Hypothalamus (tissue), 51 donors: Measurements from ENCODE around the gene DEPDC5.

Source experiments
- DNase-seq, 51 donors: peaks; one replicate each; lab custom pipeline; 2025; lab: John Stamatoyannopoulos, UW

Gene DEPDC5

GRCh38 chr22:31882971-31883370 lies 129.2 kb downstream of the DEPDC5 start:
- no peak for DNase-seq

GRCh38 chr22:31883989-31884388 lies 130.2 kb downstream of the DEPDC5 start:
- DNase-seq, result no peak

DNA sequence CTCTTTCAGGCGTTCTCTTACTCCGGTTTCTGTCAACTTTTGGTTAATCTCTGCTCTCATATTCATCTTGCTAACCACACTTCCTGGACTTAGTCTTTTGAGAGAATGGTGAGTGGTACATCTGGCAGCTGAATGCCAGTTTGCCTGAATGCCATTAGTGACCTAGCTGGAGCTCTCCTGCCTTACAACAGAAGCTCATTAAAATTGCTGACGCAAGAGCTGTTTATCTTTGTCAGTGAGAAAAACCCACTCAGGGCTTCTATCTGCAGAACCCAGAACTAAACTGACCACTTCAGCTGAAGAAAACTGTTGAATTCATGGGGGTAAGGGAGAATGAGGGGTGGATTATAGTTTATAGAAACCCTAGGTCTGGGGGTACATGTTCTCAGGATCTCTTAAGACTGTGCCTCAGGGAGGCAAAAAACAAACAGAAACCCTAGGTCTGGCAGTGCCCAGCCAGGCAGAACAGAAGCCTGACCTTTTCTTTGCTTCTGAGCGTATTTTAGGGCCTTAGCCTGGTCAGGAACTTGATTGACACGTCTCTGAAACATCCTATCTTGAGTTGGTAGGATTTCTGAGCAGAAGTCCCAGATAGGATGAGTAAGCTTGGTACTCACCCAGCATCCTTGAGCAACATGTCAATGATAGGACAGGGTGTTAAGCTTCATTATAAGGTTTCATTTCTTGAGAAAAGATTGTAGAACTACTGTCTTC lies 137.7 kb downstream of the DEPDC5 start:
- peak in 4 of 51 donors; percentile 3 to 27 (median 12) for DNase-seq

DNA sequence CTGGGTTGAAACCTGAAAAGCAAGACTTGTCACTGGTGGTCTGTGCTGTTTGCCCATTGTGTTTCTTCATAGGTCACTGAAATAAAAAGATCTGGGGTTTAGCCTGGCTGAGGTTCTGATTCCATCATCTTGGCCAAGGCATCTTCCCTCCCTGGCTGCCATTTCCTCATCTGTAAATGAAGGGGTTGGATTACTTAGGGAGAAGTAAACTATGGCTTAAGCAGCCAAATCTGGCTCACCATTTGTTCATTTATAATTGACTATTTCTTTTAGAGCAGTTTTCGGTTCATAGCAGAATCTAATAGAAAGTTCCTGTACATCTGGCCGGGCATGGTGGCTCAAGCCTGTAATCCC lies 138.2 kb downstream of the DEPDC5 start:
- DNase-seq, result no peak

- peak in 39 of 51 donors; percentile 5 to 83 (median 55) for DNase-seq
Observed at GRCh38 chr22:31893460-31893859, 139.6 kb downstream of the DEPDC5 start.

GRCh38 chr22:31895411-31896123 lies 141.7 kb downstream of the DEPDC5 start:
- DNase-seq, result no peak

- DNase-seq, result no peak
Observed at GRCh38 chr22:31896472-31896871, 142.7 kb downstream of the DEPDC5 start.

DNA sequence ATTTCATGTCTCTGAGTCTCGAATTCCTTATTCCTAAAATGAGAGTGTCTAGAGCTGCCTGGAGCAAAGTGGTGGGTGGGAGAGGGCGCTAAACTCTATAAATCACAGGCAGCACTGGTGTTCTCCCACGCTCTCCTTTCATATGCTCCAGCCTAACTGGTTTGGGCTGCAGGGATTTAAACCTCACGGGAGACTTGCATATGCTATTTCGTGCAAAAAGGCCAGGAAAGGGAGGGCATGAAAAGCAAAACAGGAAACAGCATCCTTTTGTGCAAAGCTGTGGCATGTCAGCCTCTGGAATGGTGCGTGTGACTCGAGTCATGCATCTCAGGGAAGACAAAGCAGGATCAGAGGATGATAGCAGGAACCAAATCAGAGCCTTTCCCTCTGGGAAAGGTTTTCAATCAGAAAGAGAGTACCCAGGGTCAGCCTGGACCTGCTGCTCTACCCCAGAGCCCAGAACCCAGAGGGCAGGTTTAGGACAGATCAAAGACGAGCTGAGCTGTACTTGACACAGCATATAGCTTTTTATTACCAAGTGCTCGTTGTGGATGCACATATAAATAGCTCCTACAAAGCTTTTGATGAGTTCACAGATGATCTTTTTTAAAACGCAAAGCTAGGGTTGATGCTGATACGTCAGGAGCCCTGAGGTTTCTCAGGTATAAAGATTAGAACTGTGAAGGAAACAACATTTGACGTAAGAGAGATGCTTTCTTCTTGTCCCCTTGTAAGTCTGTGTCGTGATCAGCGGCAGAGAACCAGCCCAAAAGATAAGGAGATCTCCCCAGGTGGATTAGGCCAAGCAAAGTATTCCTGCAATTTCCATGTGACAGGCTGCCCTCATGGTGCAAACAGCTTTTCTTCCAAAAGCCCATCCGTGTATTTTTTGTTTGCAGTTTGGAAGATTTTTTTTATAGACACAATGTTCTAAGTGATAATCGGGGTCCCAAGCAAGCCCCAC lies 144.3 kb downstream of the DEPDC5 start:
- peak in 8 of 51 donors; percentile 6 to 79 (median 28) for DNase-seq

DNA sequence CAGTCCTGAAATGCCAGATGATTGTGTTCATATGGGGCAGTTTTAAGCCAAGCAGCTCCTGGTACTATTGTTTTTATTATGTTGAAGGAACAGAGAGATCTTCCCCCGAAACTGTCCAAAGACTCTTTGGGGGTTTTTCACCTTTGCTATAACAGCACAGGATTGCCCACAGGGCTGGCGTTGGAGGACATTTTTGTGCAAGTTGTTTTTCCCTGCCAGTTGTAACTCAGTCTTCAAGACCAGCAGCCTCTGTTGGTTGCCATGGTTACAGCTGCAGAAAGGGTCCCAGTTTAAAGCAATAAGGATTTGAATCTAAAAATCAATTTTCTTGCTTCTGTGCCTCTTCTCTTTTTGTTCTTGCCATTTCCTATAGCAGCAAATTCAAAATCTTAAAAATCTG lies 145.1 kb downstream of the DEPDC5 start:
- DNase-seq, result peak in 13 of 51 donors; percentile 14 to 71 (median 34)

- DNase-seq, result peak in 2 of 51 donors; percentile 9 to 26
Observed at GRCh38 chr22:31899669-31900068, 145.8 kb downstream of the DEPDC5 start.

DNA sequence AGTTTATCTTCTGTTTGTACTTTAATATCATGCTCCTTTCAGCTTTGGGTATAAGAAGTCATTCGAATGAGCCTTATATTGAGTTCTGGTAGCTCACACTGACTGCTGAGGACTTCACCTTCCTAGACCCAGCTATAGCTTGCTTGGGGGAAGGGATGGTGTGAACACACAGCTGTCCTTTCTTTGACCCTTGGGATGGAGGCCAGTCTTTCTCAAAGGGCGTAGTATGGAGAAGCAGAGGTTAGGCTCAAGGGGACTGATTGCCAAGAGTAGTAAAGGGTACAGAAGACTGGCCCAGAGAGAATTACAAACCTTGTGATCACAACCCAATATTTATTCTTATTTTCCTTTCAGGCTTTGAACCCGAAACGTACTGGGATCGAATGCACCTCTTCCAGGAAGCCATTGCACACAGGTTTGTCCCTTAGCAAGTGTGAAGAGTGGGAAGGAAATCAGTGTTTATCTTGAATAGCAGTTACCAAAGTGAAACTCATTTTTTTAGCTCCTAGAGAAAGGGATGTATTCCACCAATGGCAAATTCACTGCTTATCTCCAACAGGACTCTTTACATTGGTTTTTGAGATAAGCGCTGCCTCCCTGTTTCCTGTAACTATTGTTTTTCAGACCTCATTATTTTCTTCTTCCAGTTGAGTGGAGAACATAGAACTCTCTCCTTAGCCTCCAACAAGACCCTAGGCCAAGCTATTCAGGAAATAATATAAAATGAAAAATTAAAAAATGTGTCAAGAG lies 147.7 kb downstream of the DEPDC5 start:
- no peak for DNase-seq

DNA sequence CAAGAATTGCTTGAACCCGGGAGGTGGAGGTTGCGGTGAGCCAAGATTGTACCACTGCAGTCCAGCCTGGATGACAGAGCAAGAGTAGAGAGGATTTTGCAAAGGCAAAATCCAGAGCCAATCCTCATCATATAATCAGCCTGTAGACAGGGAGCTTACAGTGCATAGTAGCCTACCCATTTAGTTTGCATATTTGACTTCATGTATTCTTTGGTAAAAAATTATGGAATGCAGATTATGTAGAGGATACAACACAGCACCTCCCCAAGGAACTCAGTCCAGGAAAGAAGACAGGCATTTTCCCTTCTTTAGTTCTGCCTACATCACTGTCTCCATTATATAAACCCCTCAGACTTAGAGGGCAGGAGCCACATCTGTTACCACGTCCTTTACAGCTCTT lies 150.8 kb downstream of the DEPDC5 start:
- no peak for DNase-seq

- DNase-seq, result no peak
Observed at GRCh38 chr22:31905356-31905755, 151.5 kb downstream of the DEPDC5 start.

DNA sequence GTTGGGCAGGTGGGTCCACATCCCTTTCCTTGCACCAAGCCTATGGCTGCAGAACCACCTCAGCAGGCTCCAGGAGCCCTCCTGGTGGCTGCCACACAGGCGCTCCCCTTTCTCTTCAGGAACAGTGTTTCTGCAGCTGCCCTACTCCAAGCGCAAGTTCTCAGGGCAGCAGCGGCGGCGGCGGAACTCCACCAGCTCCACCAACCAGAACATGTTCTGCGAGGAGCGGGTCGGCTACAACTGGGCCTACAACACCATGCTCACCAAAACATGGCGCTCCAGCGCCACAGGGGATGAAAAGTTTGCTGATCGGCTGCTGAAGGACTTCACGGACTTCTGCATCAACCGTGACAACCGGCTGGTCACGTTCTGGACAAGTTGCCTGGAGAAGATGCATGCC lies 152.3 kb downstream of the DEPDC5 start:
- DNase-seq, result no peak

DNA sequence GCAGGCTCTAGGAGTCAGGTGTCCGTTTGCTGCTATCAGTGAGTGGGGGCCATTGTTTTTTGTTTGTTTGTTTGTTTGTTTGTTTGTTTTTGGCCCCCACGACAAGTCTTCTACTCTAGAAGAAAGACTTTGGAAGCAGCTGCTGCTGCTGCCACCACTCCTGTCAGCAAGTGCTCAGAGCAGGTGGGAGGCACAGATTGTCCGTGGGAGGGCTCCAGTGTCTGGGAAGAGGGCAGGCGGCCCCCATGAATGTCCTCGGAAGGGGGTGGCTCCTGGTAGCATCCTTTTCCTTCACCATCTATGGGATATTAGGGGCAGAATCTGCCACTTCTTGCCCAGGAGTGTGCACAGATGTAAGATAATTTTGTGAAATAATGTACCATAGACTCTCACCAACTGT lies 152.8 kb downstream of the DEPDC5 start:
- no peak for DNase-seq

- DNase-seq, result no peak
Observed at GRCh38 chr22:31909977-31910376, 156.2 kb downstream of the DEPDC5 start.

DNA sequence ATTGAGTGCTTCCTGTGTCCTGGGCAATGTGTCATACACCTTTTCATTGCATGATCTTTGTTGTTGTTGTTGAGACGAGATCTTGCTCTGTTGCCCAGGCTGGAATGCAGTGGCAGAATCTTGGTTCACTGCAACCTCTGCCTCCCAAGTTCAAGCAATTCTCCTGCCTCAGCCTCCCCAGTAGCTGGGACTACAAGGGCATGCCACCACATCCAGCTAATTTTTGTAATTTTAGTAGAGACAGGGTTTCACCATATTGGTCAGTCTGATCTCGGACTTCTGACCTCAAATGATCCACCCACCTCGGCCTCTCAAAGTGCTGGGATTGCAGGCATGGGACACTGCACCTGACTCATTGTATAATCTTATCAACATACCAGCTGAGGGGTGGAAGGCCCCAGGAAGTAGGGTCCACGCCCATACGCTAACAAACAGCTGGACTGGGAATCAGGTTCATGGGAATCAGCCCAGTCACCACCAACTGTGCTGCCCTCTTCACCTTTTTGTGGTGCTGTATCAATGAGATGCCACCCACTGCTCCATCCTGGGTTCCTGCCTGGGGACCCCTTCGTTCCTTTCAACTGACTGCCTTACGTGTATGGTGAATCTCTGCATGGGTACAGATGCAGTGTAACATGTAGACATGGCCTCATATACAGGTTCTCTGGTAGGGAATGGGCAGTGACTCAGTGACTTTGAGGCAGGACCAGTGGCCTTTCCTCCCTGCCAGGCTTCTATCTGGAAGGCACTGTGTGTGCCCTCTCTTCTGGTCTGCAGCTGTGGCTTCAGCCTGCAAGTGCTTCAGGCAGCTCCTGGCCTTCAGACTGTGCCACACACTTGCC lies 158.0 kb downstream of the DEPDC5 start:
- no peak for DNase-seq

DNA sequence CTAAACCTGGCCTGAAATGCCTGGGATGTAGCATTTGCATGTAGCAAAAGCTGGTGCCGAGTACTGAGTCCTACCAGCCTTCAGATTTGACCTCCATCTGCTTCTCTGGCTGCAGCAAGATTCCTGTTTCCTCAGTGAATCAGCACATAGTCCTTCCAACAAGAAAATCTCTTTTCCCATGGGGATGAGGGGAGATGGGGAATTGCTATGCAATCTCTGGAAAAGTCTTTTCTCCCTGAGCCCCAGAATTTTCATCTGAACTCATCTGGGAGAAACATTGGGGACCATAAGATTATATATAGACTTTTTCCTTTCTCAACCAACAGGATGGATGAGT lies 158.6 kb downstream of the DEPDC5 start:
- DNase-seq, result no peak

GRCh38 chr22:31915586-31915985 lies 161.8 kb downstream of the DEPDC5 start:
- DNase-seq, result no peak
